ENCODE results near the gene PYM1.

DNA sequence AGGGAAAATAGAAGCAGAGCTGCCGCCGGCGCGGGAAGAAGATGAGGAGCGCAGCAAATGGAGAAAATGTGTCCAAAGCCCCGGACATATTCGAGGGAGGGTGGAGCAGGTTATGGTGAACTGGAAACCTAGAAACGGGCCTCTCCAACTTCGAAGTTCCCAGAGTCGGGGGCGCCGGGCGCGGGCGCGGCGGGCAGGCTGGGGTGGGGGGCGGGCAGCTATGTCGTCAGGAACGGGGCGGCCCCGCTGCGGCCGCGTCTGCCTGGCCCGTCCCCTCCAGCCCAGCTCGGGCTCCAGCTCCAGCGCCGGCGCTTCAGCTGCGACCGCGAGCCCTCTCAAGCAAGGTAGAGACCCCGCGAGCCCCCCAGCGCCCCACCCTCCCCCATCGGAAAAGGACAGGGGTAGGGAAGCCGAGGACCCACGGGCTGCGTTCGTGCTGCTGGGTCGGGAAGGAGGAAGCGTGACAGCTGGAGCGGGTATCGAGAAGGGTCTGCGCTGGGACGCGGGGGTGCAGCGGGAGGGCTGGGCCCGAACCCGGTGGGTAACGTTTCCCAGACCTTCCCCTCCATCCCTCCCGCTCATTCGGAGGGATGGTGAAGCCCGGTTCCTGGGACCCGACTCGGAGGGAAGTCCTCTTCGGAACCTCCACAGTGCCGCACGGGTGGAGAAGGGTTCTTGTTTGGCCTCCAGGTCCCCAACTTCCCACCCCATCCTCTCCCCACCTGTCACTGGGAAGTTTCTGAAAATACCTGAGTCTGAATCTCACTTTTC, 4.3 kb upstream of the PYM1 start:
- no peak for TF ChIP-seq KDM1A (IDR thresholded peaks at IDR 0.05; ENCODE audit: borderline replicate concordance, low read length)
- TF ChIP-seq, protein P1, sequence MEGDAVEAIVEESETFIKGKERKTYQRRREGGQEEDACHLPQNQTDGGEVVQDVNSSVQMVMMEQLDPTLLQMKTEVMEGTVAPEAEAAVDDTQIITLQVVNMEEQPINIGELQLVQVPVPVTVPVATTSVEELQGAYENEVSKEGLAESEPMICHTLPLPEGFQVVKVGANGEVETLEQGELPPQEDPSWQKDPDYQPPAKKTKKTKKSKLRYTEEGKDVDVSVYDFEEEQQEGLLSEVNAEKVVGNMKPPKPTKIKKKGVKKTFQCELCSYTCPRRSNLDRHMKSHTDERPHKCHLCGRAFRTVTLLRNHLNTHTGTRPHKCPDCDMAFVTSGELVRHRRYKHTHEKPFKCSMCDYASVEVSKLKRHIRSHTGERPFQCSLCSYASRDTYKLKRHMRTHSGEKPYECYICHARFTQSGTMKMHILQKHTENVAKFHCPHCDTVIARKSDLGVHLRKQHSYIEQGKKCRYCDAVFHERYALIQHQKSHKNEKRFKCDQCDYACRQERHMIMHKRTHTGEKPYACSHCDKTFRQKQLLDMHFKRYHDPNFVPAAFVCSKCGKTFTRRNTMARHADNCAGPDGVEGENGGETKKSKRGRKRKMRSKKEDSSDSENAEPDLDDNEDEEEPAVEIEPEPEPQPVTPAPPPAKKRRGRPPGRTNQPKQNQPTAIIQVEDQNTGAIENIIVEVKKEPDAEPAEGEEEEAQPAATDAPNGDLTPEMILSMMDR (IDR thresholded peaks at IDR 0.05; ENCODE audit: control extremely low read depth in 1 of 3, insufficient read depth in 1 of 3, low read depth in 1 of 3, low read length in 3 of 3), result no peak
- TF ChIP-seq POLR2A (IDR thresholded peaks at IDR 0.05; ENCODE audit: control extremely low read depth in 1 of 2, low read depth in 2 of 2, low read length in 2 of 2), result no peak
- peak; percentile 60; the same call in 1 of the 2 replicates for TF ChIP-seq CREB1 (IDR thresholded peaks at IDR 0.05)
- TF ChIP-seq, protein P2, sequence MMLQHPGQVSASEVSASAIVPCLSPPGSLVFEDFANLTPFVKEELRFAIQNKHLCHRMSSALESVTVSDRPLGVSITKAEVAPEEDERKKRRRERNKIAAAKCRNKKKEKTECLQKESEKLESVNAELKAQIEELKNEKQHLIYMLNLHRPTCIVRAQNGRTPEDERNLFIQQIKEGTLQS (IDR thresholded peaks at IDR 0.05; ENCODE audit: insufficient read depth, low read depth, low read length), result no peak
- no peak for TF ChIP-seq RFX5 (IDR thresholded peaks at IDR 0.05; ENCODE audit: borderline replicate concordance, low read depth, low read length)

All from H1 (cell line).